H9 (cell line): Measurements from ENCODE around the gene SNORC. TPM values are rescaled to one million over a fixed set of nuclear protein-coding genes. Genes with fewer than 3 reads are reported as not detected.
"Not testable (repeated sequence)": the region's sequence is repeated elsewhere in the genome, so short reads cannot be mapped to it uniquely, and the experiment has no call there.

Experiments used
- DNase-seq: peaks from one replicate; pipeline ENCODE4 v3.0.0-alpha.2; 2017
- H2AFZ ChIP-seq: one replicate; pipeline ENCODE4 v1.6.1; 2013; ENCODE audit warnings: mild to moderate bottlenecking, low read length, control low read depth, moderate library complexity
- H2AK5ac ChIP-seq: 2 replicates; pipeline ENCODE4 v1.6.1; 2013; ENCODE audit warnings: low read length, control low read depth, mixed read lengths; ENCODE audit not compliant: insufficient read length
- H2BK120ac ChIP-seq: one replicate; pipeline ENCODE4 v1.6.1; 2013; ENCODE audit warnings: low read depth, mild to moderate bottlenecking, low read length, control low read depth, inconsistent platforms; ENCODE audit not compliant: poor library complexity, severe bottlenecking
- H2BK12ac ChIP-seq: 2 replicates; pipeline ENCODE4 v1.6.1; 2013; ENCODE audit warnings: low read length, control low read depth, mixed read lengths, low read depth; ENCODE audit not compliant: insufficient read length
- H2BK15ac ChIP-seq: 2 replicates; pipeline ENCODE4 v1.6.1; 2013; ENCODE audit warnings: low read depth, low read length, control low read depth
- H2BK20ac ChIP-seq: one replicate; pipeline ENCODE4 v1.6.1; 2013; ENCODE audit warnings: low read depth, mild to moderate bottlenecking, low read length, control low read depth, inconsistent platforms; ENCODE audit not compliant: poor library complexity, severe bottlenecking
- H2BK5ac ChIP-seq: 2 replicates; pipeline ENCODE4 v1.6.1; 2013; ENCODE audit warnings: low read length, control low read depth, mixed read lengths; ENCODE audit not compliant: insufficient read length
- H3K14ac ChIP-seq: 2 replicates; pipeline ENCODE4 v1.6.1; 2013; ENCODE audit warnings: low read length, control low read depth; ENCODE audit not compliant: insufficient read depth
- H3K18ac ChIP-seq: 2 replicates; pipeline ENCODE4 v1.6.1; 2013; ENCODE audit warnings: low read depth, mild to moderate bottlenecking, mixed read lengths, low read length, control low read depth; ENCODE audit not compliant: insufficient read length
- H3K23ac ChIP-seq: 2 replicates; pipeline ENCODE4 v1.6.1; 2013; ENCODE audit warnings: low read length, control low read depth, mixed read lengths, low read depth; ENCODE audit not compliant: insufficient read length
- H3K23me2 ChIP-seq: 2 replicates; pipeline ENCODE4 v1.6.1; 2013; ENCODE audit warnings: low read depth, mild to moderate bottlenecking, mixed read lengths, low read length, control low read depth; ENCODE audit not compliant: insufficient read length, poor library complexity, severe bottlenecking
- H3K27ac ChIP-seq: 2 replicates; pipeline ENCODE4 v1.5.1; 2013; ENCODE audit warnings: low read length, control low read depth, mixed read lengths, low read depth; ENCODE audit not compliant: insufficient read length
- H3K27me3 ChIP-seq: 2 replicates; pipeline ENCODE4 v1.6.1; 2013; ENCODE audit warnings: low read length, control low read depth, inconsistent platforms; ENCODE audit not compliant: insufficient read depth
- H3K4ac ChIP-seq: 2 replicates; pipeline ENCODE4 v1.6.1; 2013; ENCODE audit warnings: low read depth, mild to moderate bottlenecking, control low read depth, inconsistent platforms, low read length, moderate library complexity
- H3K4me1 ChIP-seq: 2 replicates; pipeline ENCODE4 v1.6.1; 2013; ENCODE audit warnings: low read length, control low read depth, inconsistent platforms; ENCODE audit not compliant: insufficient read depth
- H3K4me2 ChIP-seq: 2 replicates; pipeline ENCODE4 v1.6.1; 2013; ENCODE audit warnings: low read length, control low read depth, mixed read lengths; ENCODE audit not compliant: insufficient read length, insufficient read depth
- H3K56ac ChIP-seq: 2 replicates; pipeline ENCODE4 v1.6.1; 2013; ENCODE audit warnings: low read depth, mild to moderate bottlenecking, mixed read lengths, low read length, control low read depth; ENCODE audit not compliant: insufficient read length
- H3K79me1 ChIP-seq: 2 replicates; pipeline ENCODE4 v1.6.1; 2013; ENCODE audit warnings: low read depth, mild to moderate bottlenecking, moderate library complexity, low read length, control low read depth, inconsistent platforms; ENCODE audit not compliant: insufficient read depth, poor library complexity, severe bottlenecking
- H3K79me2 ChIP-seq: 2 replicates; pipeline ENCODE4 v1.6.1; 2013; ENCODE audit warnings: low read length, control low read depth, inconsistent platforms; ENCODE audit not compliant: insufficient read depth
- H3K9ac ChIP-seq: 2 replicates; pipeline ENCODE4 v1.6.1; 2013; ENCODE audit warnings: low read length, control low read depth, mixed read lengths; ENCODE audit not compliant: insufficient read length; ENCODE audit errors: extremely low read depth
- H3K9me3 ChIP-seq: one replicate; pipeline ENCODE4 v1.6.1; 2013; ENCODE audit warnings: low read depth, low read length, inconsistent platforms; ENCODE audit not compliant: control insufficient read depth
- H3T11ph ChIP-seq: one replicate; pipeline ENCODE4 v1.6.1; 2013; ENCODE audit warnings: mild to moderate bottlenecking, low read length, control low read depth, inconsistent platforms
- H4K20me1 ChIP-seq: one replicate; pipeline ENCODE4 v1.6.1; 2013; ENCODE audit not compliant: control insufficient read depth, insufficient read length, insufficient read depth
- H4K5ac ChIP-seq: 2 replicates; pipeline ENCODE4 v1.6.1; 2013; ENCODE audit warnings: low read depth, mild to moderate bottlenecking, mixed read lengths, low read length, control low read depth; ENCODE audit not compliant: insufficient read length
- H4K8ac ChIP-seq: replicated peaks from 2 replicates; pipeline ENCODE4 v1.6.1; 2013; ENCODE audit warnings: low read length, control low read depth, mixed read lengths, low read depth; ENCODE audit not compliant: insufficient read length
- H4K91ac ChIP-seq: 2 replicates; pipeline ENCODE4 v1.6.1; 2013; ENCODE audit warnings: low read depth, mild to moderate bottlenecking, moderate library complexity, mixed read lengths, low read length, control low read depth; ENCODE audit not compliant: insufficient read length
- H3K27ac Mint-ChIP-seq, 3 experiments: 2 replicates in 2 of 3; 3 replicates in 1 of 3; pipeline ENCODE4 v1.8.0; 2020 to 2021; ENCODE audit warnings: mixed read lengths in 3 of 3, mild to moderate bottlenecking in 1 of 3, moderate library complexity in 1 of 3
- H3K27me3 Mint-ChIP-seq: 2 replicates; pipeline ENCODE4 v1.8.0; 2021; ENCODE audit warnings: low read depth, mild to moderate bottlenecking, moderate library complexity, mixed read lengths
- H3K36me3 Mint-ChIP-seq, 3 experiments: 2 replicates in 2 of 3; 3 replicates in 1 of 3; pipeline ENCODE4 v1.8.0; 2020 to 2021; ENCODE audit warnings: low read depth in 3 of 3, mixed read lengths in 3 of 3; ENCODE audit not compliant: insufficient read depth in 1 of 3
- H3K4me1 Mint-ChIP-seq, 2 experiments: 2 replicates each; pipeline ENCODE4 v1.8.0; 2020; ENCODE audit warnings: mixed read lengths in 2 of 2
- H3K4me3 Mint-ChIP-seq, 2 experiments: 2 replicates in 1 of 2; 3 replicates in 1 of 2; pipeline ENCODE4 v1.8.0; 2020 to 2021; ENCODE audit warnings: mild to moderate bottlenecking in 2 of 2, mixed read lengths in 2 of 2, moderate library complexity in 1 of 2
- H3K9me3 Mint-ChIP-seq, 2 experiments: 2 replicates in 1 of 2; 3 replicates in 1 of 2; pipeline ENCODE4 v1.8.0; 2020; ENCODE audit warnings: mild to moderate bottlenecking in 2 of 2, mixed read lengths in 2 of 2, moderate library complexity in 1 of 2
- WGBS: extraction: QIAGEN DNeasy Blood & Tissue Kit; methylation state at CpG from one replicate; pipeline ENCODE4 v1.1.7; 2013; ENCODE audit warnings: missing lambda C conversion rate, low lambda C conversion rate, mixed read lengths; ENCODE audit not compliant: insufficient read length; ENCODE audit errors: extremely low coverage; 5-methylcytosine and 5-hydroxymethylcytosine counted together
- total RNA-seq: library from RNA; stranded (reverse); gene quantifications from 2 replicates; pipeline ENCODE4 v1.2.1, GENCODE V29; 2021
- TF ChIP-seq, protein P1 (sequence below): fragments of 200-600 bp; sonication (generic); conservative IDR thresholded peaks from 3 replicates; pipeline ENCODE4 v1.8.0; 2021; ENCODE audit warnings: antibody characterized with exemption, mild to moderate bottlenecking

Gene SNORC
- total RNA-seq, 1 experiment from 2014 or later, result 1.1 TPM

- Histone ChIP-seq H2AFZ (no peak overlapping the region), H2BK12ac (no peak overlapping the region), H3K27ac (no peak overlapping the region), H3K9ac (no peak overlapping the region), H3K79me1 (no peaks in the 10 kb centered on the region), H3T11ph (no peak overlapping the region), H4K8ac (no peak overlapping the region), H2BK15ac (no peak overlapping the region), H2BK20ac (no peak overlapping the region), H3K23me2 (no peaks in the 10 kb centered on the region), H3K23ac (no peak overlapping the region), H3K4me1 (no peaks in the 10 kb centered on the region), H4K91ac (no peak overlapping the region), H3K4ac (no peak overlapping the region), H3K27me3 (no peaks in the 10 kb centered on the region), H3K79me2 (no peaks in the 10 kb centered on the region), H3K9me3 (no peaks in the 10 kb centered on the region), H3K18ac (no peak overlapping the region), H4K20me1 (no peaks in the 10 kb centered on the region), H3K56ac (no peak overlapping the region), H2BK120ac (no peak overlapping the region), H3K14ac (no peak overlapping the region), H2AK5ac (no peak overlapping the region), H2BK5ac (no peak overlapping the region), H3K4me2 (no peak overlapping the region), H4K5ac (no peak overlapping the region)
- H3K4me1 Mint-ChIP-seq, result no peaks in the 10 kb centered on the region
- H3K4me3 Mint-ChIP-seq, result no peak overlapping the region
- WGBS, result no CpG with 5 or more reads among the region's 3 CpGs
- H3K27ac Mint-ChIP-seq, result no peak overlapping the region
- peaks cover 12 to 72% (median 52%) of the 10 kb centered on the region in 3 experiments; a peak in 6 of 7 replicates for H3K36me3 Mint-ChIP-seq
- H3K9me3 Mint-ChIP-seq, result no peaks in the 10 kb centered on the region
- H3K27me3 Mint-ChIP-seq, result no peaks in the 10 kb centered on the region
- DNase-seq, result no peak
- TF ChIP-seq, protein P1, sequence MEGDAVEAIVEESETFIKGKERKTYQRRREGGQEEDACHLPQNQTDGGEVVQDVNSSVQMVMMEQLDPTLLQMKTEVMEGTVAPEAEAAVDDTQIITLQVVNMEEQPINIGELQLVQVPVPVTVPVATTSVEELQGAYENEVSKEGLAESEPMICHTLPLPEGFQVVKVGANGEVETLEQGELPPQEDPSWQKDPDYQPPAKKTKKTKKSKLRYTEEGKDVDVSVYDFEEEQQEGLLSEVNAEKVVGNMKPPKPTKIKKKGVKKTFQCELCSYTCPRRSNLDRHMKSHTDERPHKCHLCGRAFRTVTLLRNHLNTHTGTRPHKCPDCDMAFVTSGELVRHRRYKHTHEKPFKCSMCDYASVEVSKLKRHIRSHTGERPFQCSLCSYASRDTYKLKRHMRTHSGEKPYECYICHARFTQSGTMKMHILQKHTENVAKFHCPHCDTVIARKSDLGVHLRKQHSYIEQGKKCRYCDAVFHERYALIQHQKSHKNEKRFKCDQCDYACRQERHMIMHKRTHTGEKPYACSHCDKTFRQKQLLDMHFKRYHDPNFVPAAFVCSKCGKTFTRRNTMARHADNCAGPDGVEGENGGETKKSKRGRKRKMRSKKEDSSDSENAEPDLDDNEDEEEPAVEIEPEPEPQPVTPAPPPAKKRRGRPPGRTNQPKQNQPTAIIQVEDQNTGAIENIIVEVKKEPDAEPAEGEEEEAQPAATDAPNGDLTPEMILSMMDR, result no peak
Observed at GRCh38 chr2:232850039-232850438, 20.0 kb upstream of the SNORC start.

- H3K4me2 ChIP-seq, result not testable (repeated sequence)
- WGBS, result no CpG with 5 or more reads among the region's 11 CpGs
Observed at GRCh38 chr2:232852081-232852480, 18.0 kb upstream of the SNORC start.

More at GRCh38 chr2:232852081-232852480, 18.0 kb upstream of the SNORC start:
- H2BK120ac ChIP-seq, H3K27me3 Mint-ChIP-seq, H3K9me3 ChIP-seq, H3K9ac ChIP-seq, H2AK5ac ChIP-seq, H2BK12ac ChIP-seq, H3K27me3 ChIP-seq, DNase-seq, H3K56ac ChIP-seq, H4K8ac ChIP-seq, H3K4me1 Mint-ChIP-seq, H3K23me2 ChIP-seq, H3T11ph ChIP-seq, H3K9me3 Mint-ChIP-seq, H3K14ac ChIP-seq, H3K4me3 Mint-ChIP-seq, H3K18ac ChIP-seq, H4K20me1 ChIP-seq, H3K23ac ChIP-seq, H4K5ac ChIP-seq, H3K79me2 ChIP-seq, H2BK5ac ChIP-seq, H4K91ac ChIP-seq, H2BK15ac ChIP-seq, H3K4me1 ChIP-seq, H3K27ac ChIP-seq, H2BK20ac ChIP-seq, H3K79me1 ChIP-seq, H3K4ac ChIP-seq, H2AFZ ChIP-seq: not testable (repeated sequence)
- Mint-ChIP-seq H3K36me3 (peaks cover 14 to 68% (median 51%) of the 10 kb centered on the region in 3 experiments; a peak in 6 of 7 replicates), H3K27ac (peak overlapping the region in 1 of 3 experiments; percentile 19; a peak in 2 of 7 replicates)
